GM12892 (cell line): ENCODE data around the gene ZCCHC14.

Source experiments
- POLR2A ChIP-seq: IDR thresholded peaks from 2 replicates; pipeline ENCODE4 v1.6.1; 2011; ENCODE audit warnings: low read depth, low read length, control low read depth
- POLR2AphosphoS5 ChIP-seq: IDR thresholded peaks from 2 replicates; pipeline ENCODE4 v1.6.1; 2011; ENCODE audit warnings: low read depth, low read length, control low read depth
- TAF1 ChIP-seq: IDR thresholded peaks from 2 replicates; pipeline ENCODE4 v1.6.1; 2011; ENCODE audit warnings: low read depth, mild to moderate bottlenecking, control low read depth, low read length, borderline replicate concordance

GRCh38 chr16:87533061-87533460 is 40.2 kb upstream of the ZCCHC14 start:
- TF ChIP-seq POLR2A, result no peak
- TF ChIP-seq POLR2AphosphoS5, result no peak
- TF ChIP-seq TAF1, result no peak
